ENCODE measurements around the gene CACUL1. TPM values are rescaled to one million over a fixed set of nuclear protein-coding genes. Genes with fewer than 3 reads are reported as not detected.

Gene CACUL1
- total RNA-seq, 2 experiments from 2014 or later, result 12.0 to 27.6 TPM

- CTCF ChIA-PET (ENCODE audit: unreplicated experiment), result no interaction called here
- H3K36me3 ChIP-seq (ENCODE audit: insufficient read depth, low read length), result peaks cover 53% of the 10 kb centered on the region
Observed at GRCh38 chr10:118687472-118687871, 67.3 kb downstream of the CACUL1 start.

GRCh38 chr10:118682533-118682932 lies 72.2 kb downstream of the CACUL1 start:
- DNase-seq (ENCODE audit: low spot score), result no peak
- Histone ChIP-seq H3K4me3 (ENCODE audit: low read depth, low read length, poor library complexity, severe bottlenecking) (no peak overlapping the region), H3K79me2 (ENCODE audit: insufficient read depth, low read depth, low read length) (no peaks in the 10 kb centered on the region), H3K4me1 (ENCODE audit: insufficient read depth, low read length, poor library complexity, severe bottlenecking) (no peaks in the 10 kb centered on the region), H3K36me3 (ENCODE audit: insufficient read depth, low read length) (peaks cover 44% of the 10 kb centered on the region), H3K4me2 (ENCODE audit: low read length) (no peak overlapping the region), H3K9me2 (ENCODE audit: insufficient read depth, low read length) (no peaks in the 10 kb centered on the region), H3K9me3 (ENCODE audit: low read length) (no peaks in the 10 kb centered on the region), H3K27ac (ENCODE audit: low read depth, low read length, poor library complexity, severe bottlenecking) (no peak overlapping the region), H4K20me1 (ENCODE audit: insufficient read depth, low read length) (no peaks in the 10 kb centered on the region), H2AFZ (ENCODE audit: low read length) (no peak overlapping the region)
- ChIA-PET CTCF (ENCODE audit: unreplicated experiment) (no interaction called here), POLR2A (interaction anchor here (0.6 to 0.7 kb wide), 2 partner anchors 11 to 46 kb away, joined by 3 to 4 read pairs; no protein-coding TSS in a partner anchor)
- BruUV-seq (replicated peaks), result no TSS peak
- no peak for TF ChIP-seq EZH2phosphoT487 (IDR thresholded peaks at IDR 0.05; ENCODE audit: borderline replicate concordance, low read depth, low read length)
- no peak for TF ChIP-seq CTCF (conservative IDR thresholded peaks at IDR 0.05; ENCODE audit: low read length)
- intact Hi-C loops (cut with micrococcal nuclease; ENCODE audit: unreplicated experiment), result no loop called here

More at GRCh38 chr10:118687472-118687871, 67.3 kb downstream of the CACUL1 start:
- Histone ChIP-seq H3K79me2 (ENCODE audit: insufficient read depth, low read depth, low read length) (no peaks in the 10 kb centered on the region), H4K20me1 (ENCODE audit: insufficient read depth, low read length) (no peaks in the 10 kb centered on the region), H3K9me3 (ENCODE audit: low read length) (no peaks in the 10 kb centered on the region), H3K4me1 (ENCODE audit: insufficient read depth, low read length, poor library complexity, severe bottlenecking) (no peaks in the 10 kb centered on the region), H3K27ac (ENCODE audit: low read depth, low read length, poor library complexity, severe bottlenecking) (no peak overlapping the region), H3K4me3 (ENCODE audit: low read depth, low read length, poor library complexity, severe bottlenecking) (no peak overlapping the region), H3K4me2 (ENCODE audit: low read length) (no peak overlapping the region), H2AFZ (ENCODE audit: low read length) (no peak overlapping the region), H3K9me2 (ENCODE audit: insufficient read depth, low read length) (no peaks in the 10 kb centered on the region)
- intact Hi-C loops (cut with micrococcal nuclease; ENCODE audit: unreplicated experiment), result no loop called here
- no TSS peak for BruUV-seq (replicated peaks)
- TF ChIP-seq EZH2phosphoT487 (IDR thresholded peaks at IDR 0.05; ENCODE audit: borderline replicate concordance, low read depth, low read length) (no peak), CTCF (conservative IDR thresholded peaks at IDR 0.05; ENCODE audit: low read length) (no peak)
- no peak for DNase-seq (ENCODE audit: low spot score)
- POLR2A ChIA-PET, result no interaction called here

- TF ChIP-seq EZH2phosphoT487 (IDR thresholded peaks at IDR 0.05; ENCODE audit: borderline replicate concordance, low read depth, low read length), result no peak
- TF ChIP-seq CTCF (conservative IDR thresholded peaks at IDR 0.05; ENCODE audit: low read length), result no peak
- H3K9me2 ChIP-seq (ENCODE audit: insufficient read depth, low read length), result no peaks in the 10 kb centered on the region
- POLR2A ChIA-PET, result interaction anchor here (1.0 kb wide), 1 partner anchor 14 kb away, joined by 3 read pairs; no protein-coding TSS in a partner anchor
- no peak overlapping the region for H3K27ac ChIP-seq (ENCODE audit: low read depth, low read length, poor library complexity, severe bottlenecking)
- H3K79me2 ChIP-seq (ENCODE audit: insufficient read depth, low read depth, low read length), result no peaks in the 10 kb centered on the region
- intact Hi-C loops (cut with micrococcal nuclease; ENCODE audit: unreplicated experiment), result no loop called here
- no peak overlapping the region for H3K4me2 ChIP-seq (ENCODE audit: low read length)
- peaks cover 26% of the 10 kb centered on the region for H3K36me3 ChIP-seq (ENCODE audit: insufficient read depth, low read length)
- H4K20me1 ChIP-seq (ENCODE audit: insufficient read depth, low read length), result no peaks in the 10 kb centered on the region
- CTCF ChIA-PET (ENCODE audit: unreplicated experiment), result no interaction called here
- no peak overlapping the region for H2AFZ ChIP-seq (ENCODE audit: low read length)
- no peaks in the 10 kb centered on the region for H3K4me1 ChIP-seq (ENCODE audit: insufficient read depth, low read length, poor library complexity, severe bottlenecking)
- H3K9me3 ChIP-seq (ENCODE audit: low read length), result no peaks in the 10 kb centered on the region
- no peak for DNase-seq (ENCODE audit: low spot score)
- no peak overlapping the region for H3K4me3 ChIP-seq (ENCODE audit: low read depth, low read length, poor library complexity, severe bottlenecking)
- no TSS peak for BruUV-seq (replicated peaks)
Observed at GRCh38 chr10:118680197-118680596, 74.6 kb downstream of the CACUL1 start.
